GM23338 (cell line): ENCODE measurements around the gene HNRNPAB. TPM values are rescaled to one million over a fixed set of nuclear protein-coding genes. Genes with fewer than 3 reads are reported as not detected.
"Not testable (repeated sequence)": the region's sequence is repeated elsewhere in the genome, so short reads cannot be mapped to it uniquely, and the experiment has no call there.

ENCODE experiments used
- ATAC-seq: fragments of 200-7000 bp; cut with Tn5 transposase; 3 replicates; pipeline ENCODE4 v1.9.1; 2020
- DNase-seq: peaks from one replicate; pipeline ENCODE4 v3.0.0-alpha.2; 2015; ENCODE audit warnings: low spot score
- H2AFZ ChIP-seq: fragments of 200-600 bp; sonication (generic); 2 replicates; pipeline ENCODE4 v1.8.0; 2016; ENCODE audit warnings: antibody characterized with exemption, mild to moderate bottlenecking, moderate library complexity
- H3F3A ChIP-seq: fragments of 200-600 bp; sonication (generic); replicated peaks from 2 replicates; pipeline ENCODE4 v1.8.0; 2017; ENCODE audit warnings: antibody characterized with exemption, mixed run types, low read depth
- H3K27ac ChIP-seq: fragments of 200-600 bp; sonication (generic); 2 replicates; pipeline ENCODE4 v1.6.1; 2016; ENCODE audit warnings: low read depth
- H3K27me3 ChIP-seq: fragments of 200-600 bp; sonication (generic); 2 replicates; pipeline ENCODE4 v1.8.0; 2016; ENCODE audit warnings: mild to moderate bottlenecking, mixed run types, moderate library complexity; ENCODE audit not compliant: insufficient read depth
- H3K36me3 ChIP-seq: fragments of 200-600 bp; sonication (generic); 2 replicates; pipeline ENCODE4 v1.8.0; 2016; ENCODE audit warnings: mild to moderate bottlenecking; ENCODE audit not compliant: insufficient read depth
- H3K4me1 ChIP-seq: fragments of 200-600 bp; sonication (generic); 2 replicates; pipeline ENCODE4 v1.8.0; 2016; ENCODE audit warnings: mild to moderate bottlenecking, moderate library complexity; ENCODE audit not compliant: insufficient read depth
- H3K4me2 ChIP-seq: fragments of 200-600 bp; sonication (generic); 2 replicates; pipeline ENCODE4 v1.7.1; 2017; ENCODE audit warnings: mixed run types
- H3K4me3 ChIP-seq: fragments of 200-600 bp; sonication (generic); 2 replicates; pipeline ENCODE4 v1.6.1; 2016; ENCODE audit warnings: mixed run types
- H3K79me2 ChIP-seq: fragments of 200-600 bp; sonication (generic); replicated peaks from 2 replicates; pipeline ENCODE4 v1.8.0; 2017; ENCODE audit warnings: mild to moderate bottlenecking; ENCODE audit not compliant: insufficient read depth
- H3K9me2 ChIP-seq: fragments of 200-600 bp; sonication (generic); 2 replicates; pipeline ENCODE4 v1.8.0; 2017; ENCODE audit not compliant: insufficient read depth
- H4K20me1 ChIP-seq: fragments of 200-600 bp; sonication (generic); replicated peaks from 2 replicates; pipeline ENCODE4 v1.8.0; 2017; ENCODE audit warnings: mild to moderate bottlenecking; ENCODE audit not compliant: insufficient read depth
- H3K27ac Mint-ChIP-seq: 2 replicates; pipeline ENCODE4 v1.8.0; 2020; ENCODE audit warnings: inconsistent platforms, mild to moderate bottlenecking, moderate library complexity, mixed read lengths
- H3K27me3 Mint-ChIP-seq: 3 replicates; pipeline ENCODE4 v1.8.0; 2022; ENCODE audit warnings: low read depth, mild to moderate bottlenecking, moderate library complexity, mixed read lengths, inconsistent platforms; ENCODE audit not compliant: insufficient read depth, poor library complexity
- H3K36me3 Mint-ChIP-seq: 3 replicates; pipeline ENCODE4 v1.8.0; 2021; ENCODE audit warnings: low read depth, mild to moderate bottlenecking, inconsistent platforms, moderate library complexity, mixed read lengths
- H3K4me1 Mint-ChIP-seq: 3 replicates; pipeline ENCODE4 v1.8.0; 2020; ENCODE audit warnings: mild to moderate bottlenecking, inconsistent platforms, mixed read lengths
- H3K4me3 Mint-ChIP-seq: 3 replicates; pipeline ENCODE4 v1.8.0; 2021; ENCODE audit warnings: moderate library complexity, mild to moderate bottlenecking, inconsistent platforms, mixed read lengths
- H3K9me3 Mint-ChIP-seq: 3 replicates; pipeline ENCODE4 v1.8.0; 2020; ENCODE audit warnings: moderate library complexity, mild to moderate bottlenecking, inconsistent platforms, mixed read lengths
- CTCF ChIP-seq, 2 experiments: fragments of 200-600 bp in 1 of 2; sonication (generic) in 1 of 2; conservative IDR thresholded peaks; 2 replicates each; pipeline versions ENCODE4 v1.5.1 to v1.6.1; 2016 to 2017; ENCODE audit warnings: antibody characterized with exemption in 2 of 2, low read depth in 2 of 2, mild to moderate bottlenecking in 2 of 2, moderate library complexity in 1 of 2
- ETS1 ChIP-seq: IDR thresholded peaks from 2 replicates; pipeline ENCODE4 v1.6.1; 2016; ENCODE audit warnings: antibody characterized with exemption
- EZH2 ChIP-seq: fragments of 200-600 bp; sonication (generic); IDR thresholded peaks from one replicate; pipeline ENCODE4 v1.8.0; 2017; ENCODE audit warnings: antibody characterized with exemption, mild to moderate bottlenecking, low read depth; ENCODE audit not compliant: unreplicated experiment
- NANOG ChIP-seq: IDR thresholded peaks from 2 replicates; pipeline ENCODE4 v1.6.1; 2016; ENCODE audit warnings: antibody characterized with exemption, borderline replicate concordance
- REST ChIP-seq: IDR thresholded peaks from one replicate; pipeline ENCODE4 v1.6.1; 2018; ENCODE audit warnings: antibody characterized with exemption; ENCODE audit not compliant: unreplicated experiment
- STAT1 ChIP-seq: IDR thresholded peaks from one replicate; pipeline ENCODE4 v1.6.1; 2016; ENCODE audit warnings: antibody characterized with exemption; ENCODE audit not compliant: unreplicated experiment
- ZNF114 ChIP-seq: fragments of 250-450 bp; sonication (Bioruptor Pico); IDR thresholded peaks from 2 replicates; pipeline ENCODE4 v1.5.0; 2020; ENCODE audit warnings: mild to moderate bottlenecking, moderate library complexity
- ZNF331 ChIP-seq: fragments of 250-450 bp; sonication (Bioruptor Pico); IDR thresholded peaks from 2 replicates; pipeline ENCODE4 v1.5.0; 2020; ENCODE audit warnings: low read depth, mild to moderate bottlenecking, moderate library complexity
- polyA plus RNA-seq: library from polyadenylated mRNA; unstranded; fragments of >200 nt; fragmentation: Nextera tagmentation; extraction: Ambion mirVana; gene quantifications from 2 replicates; pipeline ENCODE4 v1.2.1, GENCODE V29; 2016
- total RNA-seq: library from RNA; depleted of rRNA; stranded (reverse); fragments of >200 nt; shearing (Covaris generic); gene quantifications from 2 replicates; pipeline ENCODE4 v1.2.3, GENCODE V29; 2014

Gene HNRNPAB
- total and polyA plus RNA-seq, 2 experiments from 2014 or later, result 304 to 579 TPM

GRCh38 chr5:178228609-178229008 lies 24.3 kb downstream of the HNRNPAB start:
- Histone ChIP-seq H2AFZ (no peak overlapping the region), H3K27me3 (no peaks in the 10 kb centered on the region), H3K4me3 (no peak overlapping the region), H3K79me2 (peaks cover 13% of the 10 kb centered on the region; the same call in 1 of the 2 replicates), H3K4me1 (peaks cover 17% of the 10 kb centered on the region; the same call in 1 of the 2 replicates), H3K27ac (no peak overlapping the region), H3K4me2 (no peak overlapping the region), H3K36me3 (peaks cover 9% of the 10 kb centered on the region), H4K20me1 (no peaks in the 10 kb centered on the region), H3K9me2 (no peaks in the 10 kb centered on the region), H3F3A (peaks cover 12% of the 10 kb centered on the region)
- no peak for ATAC-seq
- H3K27me3 Mint-ChIP-seq, result peaks cover 15% of the 10 kb centered on the region
- no peaks in the 10 kb centered on the region; the same call in 2 of the 3 replicates for H3K9me3 Mint-ChIP-seq
- H3K4me3 Mint-ChIP-seq, result no peak overlapping the region
- peaks cover 55% of the 10 kb centered on the region for H3K36me3 Mint-ChIP-seq
- DNase-seq, result no peak
- H3K27ac Mint-ChIP-seq, result no peak overlapping the region
- peaks cover 28% of the 10 kb centered on the region for H3K4me1 Mint-ChIP-seq
- TF ChIP-seq EZH2 (no peak), ZNF114 (no peak), NANOG (no peak), REST (no peak), ETS1 (no peak), CTCF (conservative IDR thresholded peaks at IDR 0.05; ENCODE audit: low read depth in 2 of 2) (no peak), ZNF331 (no peak), STAT1 (no peak)

GRCh38 chr5:178229111-178229510 lies 24.8 kb downstream of the HNRNPAB start:
- not testable (repeated sequence) for H2AFZ ChIP-seq, H3K27ac Mint-ChIP-seq, H4K20me1 ChIP-seq, ATAC-seq, DNase-seq, H3K4me2 ChIP-seq, H3K36me3 ChIP-seq, H3K9me2 ChIP-seq, H3K27ac ChIP-seq, H3K9me3 Mint-ChIP-seq, H3K4me3 Mint-ChIP-seq, H3K27me3 ChIP-seq, H3K4me3 ChIP-seq
- Mint-ChIP-seq H3K36me3 (peaks cover 55% of the 10 kb centered on the region), H3K27me3 (peaks cover 18% of the 10 kb centered on the region), H3K4me1 (peaks cover 23% of the 10 kb centered on the region)
- Histone ChIP-seq H3K4me1 (peaks cover 12% of the 10 kb centered on the region; the same call in 1 of the 2 replicates), H3F3A (peaks cover 13% of the 10 kb centered on the region), H3K79me2 (peaks cover 13% of the 10 kb centered on the region; the same call in 1 of the 2 replicates)
